Omental fat pad (tissue), 4 donors: ENCODE data around the gene IFNLR1. TPM values are rescaled to one million over a fixed set of nuclear protein-coding genes. Genes with fewer than 3 reads are reported as not detected.
A peak's percentile ranks its signal among the peaks of the same experiment; 100 is the strongest.

Experiments
- ATAC-seq: fragments of 150-250 bp; one replicate; pipeline ENCODE4 v1.9.1; 2016; ENCODE audit warnings: mild to moderate bottlenecking, moderate library complexity; ENCODE audit not compliant: low FRiP score
- DNase-seq: peaks from one replicate; pipeline ENCODE4 v3.0.0-alpha.2; 2019; ENCODE audit warnings: low spot score
- CTCF ChIP-seq, 3 donors: fragments of 450-650 bp; IDR thresholded peaks; one replicate each; pipeline ENCODE4 v1.5.1; 2016 to 2017; ENCODE audit warnings: antibody characterized with exemption in 3 of 3, mild to moderate bottlenecking in 3 of 3, moderate library complexity in 2 of 3
- total RNA-seq, 4 donors: library from RNA; depleted of rRNA; stranded (reverse); fragments of >200 nt; gene quantifications; one replicate each; pipeline ENCODE4 v1.1.0, GENCODE V29; 2016

IFNLR1 gene
- total RNA-seq, 4 donors from 2014 or later = 1.1 to 4.6 (median 1.8) TPM; not detected in 1

GRCh38 chr1:24180676-24181075 lies 6.4 kb downstream of the IFNLR1 start:
- ATAC-seq = no peak
- no peak for DNase-seq
- TF ChIP-seq CTCF (IDR thresholded peaks at IDR 0.05) = no peak

GRCh38 chr1:24179251-24179840 lies 7.7 kb downstream of the IFNLR1 start:
- TF ChIP-seq CTCF (IDR thresholded peaks at IDR 0.05) = no peak
- no peak for DNase-seq
- peak; percentile 10 for ATAC-seq

- no peak for DNase-seq
- no peak for TF ChIP-seq CTCF (IDR thresholded peaks at IDR 0.05)
- ATAC-seq = no peak
Observed at GRCh38 chr1:24178407-24178806, 8.7 kb downstream of the IFNLR1 start.

- DNase-seq (no peak), ATAC-seq (no peak)
- TF ChIP-seq CTCF (IDR thresholded peaks at IDR 0.05) = no peak
Observed at GRCh38 chr1:24177161-24177560, 9.9 kb downstream of the IFNLR1 start.

GRCh38 chr1:24175033-24175755 lies 11.9 kb downstream of the IFNLR1 start:
- no peak for TF ChIP-seq CTCF (IDR thresholded peaks at IDR 0.05)
- no peak for DNase-seq
- no peak for ATAC-seq

GRCh38 chr1:24173638-24174575 lies 13.2 kb downstream of the IFNLR1 start:
- ATAC-seq (no peak), DNase-seq (no peak)
- TF ChIP-seq CTCF (IDR thresholded peaks at IDR 0.05) = no peak
